ENCODE data around the gene NASP.

- no peak for TF ChIP-seq CTCF (IDR thresholded peaks at IDR 0.05)
- TF ChIP-seq E2F4 (CRISPR knock-in tag; IDR thresholded peaks at IDR 0.05; ENCODE audit: borderline replicate concordance, low read depth) = no peak
- TF ChIP-seq ATF2 (CRISPR knock-in tag; IDR thresholded peaks at IDR 0.05; ENCODE audit: borderline replicate concordance, low read depth) = no peak
Measured at GRCh38 chr1:45574105-45574626, 9.7 kb upstream of the NASP start.

All from WTC11 (cell line).